ENCODE measurements around the gene SERPINC1.
"Not testable (repeated sequence)": the region's sequence is repeated elsewhere in the genome, so short reads cannot be mapped to it uniquely, and the experiment has no call there.

Gene SERPINC1

GRCh38 chr1:173863224-173864161, 53.6 kb downstream of the SERPINC1 start:
- no peak for DNase-seq (ENCODE audit: low read depth in 2 of 3, low spot score in 1 of 3)

- DNase-seq (ENCODE audit: low read depth in 2 of 3, low spot score in 1 of 3) = no peak
These were observed 54.3 kb downstream of the SERPINC1 start for GRCh38 chr1:173862769-173863223.

GRCh38 chr1:173862146-173862768, 54.9 kb downstream of the SERPINC1 start:
- DNase-seq (ENCODE audit: low read depth in 2 of 3, low spot score in 1 of 3) = peak in 1 of 3 donors; percentile 27

GRCh38 chr1:173861731-173862145, 55.4 kb downstream of the SERPINC1 start:
- peak in 1 of 3 donors; percentile 39 for DNase-seq (ENCODE audit: low read depth in 2 of 3, low spot score in 1 of 3)

- no peak for DNase-seq (ENCODE audit: low read depth in 2 of 3, low spot score in 1 of 3)
These were observed 57.1 kb downstream of the SERPINC1 start for GRCh38 chr1:173860065-173860464.

GRCh38 chr1:173859547-173859946, 57.6 kb downstream of the SERPINC1 start:
- DNase-seq (ENCODE audit: low read depth in 2 of 3, low spot score in 1 of 3) = not testable (repeated sequence)

GRCh38 chr1:173857363-173857917, 59.7 kb downstream of the SERPINC1 start:
- DNase-seq (ENCODE audit: low read depth in 2 of 3, low spot score in 1 of 3) = no peak

GRCh38 chr1:173856903-173857302, 60.2 kb downstream of the SERPINC1 start:
- DNase-seq (ENCODE audit: low read depth in 2 of 3, low spot score in 1 of 3) = no peak

- no peak for DNase-seq (ENCODE audit: low read depth in 2 of 3, low spot score in 1 of 3)
These were observed 61.1 kb downstream of the SERPINC1 start for GRCh38 chr1:173856014-173856413.

All from stimulated activated CD4-positive, alpha-beta T cell treated with anti-CD3 and anti-CD28 coated beads, Interleukin-12 subunit alpha, Interleukin-12 subunit beta, amount 100 ng/mL, for 48 hours (primary cell).